Measurements from ENCODE around the gene BCR.

Gene BCR

DNA sequence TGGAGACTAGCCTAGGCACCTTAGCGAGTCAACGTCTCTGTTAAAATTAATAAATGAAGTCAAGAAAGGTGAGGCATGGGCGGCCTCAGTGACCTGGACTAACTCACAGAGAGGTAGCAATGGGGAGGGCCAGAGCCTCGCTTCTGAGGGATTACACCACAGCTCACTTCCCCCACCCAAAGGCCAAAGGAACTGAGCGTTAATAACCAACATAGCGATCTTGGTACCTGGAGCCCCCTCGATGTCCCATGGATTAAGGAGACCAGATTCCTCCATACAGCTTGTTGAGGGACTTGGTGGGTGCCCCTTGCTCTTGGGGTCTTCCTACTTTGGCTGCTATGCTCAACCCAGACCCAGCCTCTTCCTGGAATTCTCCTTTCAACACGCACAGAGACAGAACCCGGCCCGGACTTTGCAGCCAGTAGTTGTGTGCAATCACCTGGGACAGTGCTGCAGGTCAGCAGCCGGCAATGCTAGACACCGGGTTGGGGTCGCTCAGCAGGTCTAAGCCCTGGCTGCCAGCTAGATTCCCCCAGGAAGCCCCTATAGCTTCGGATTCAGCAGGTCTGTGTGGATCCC lies 70.6 kb downstream of the BCR start:
- no peak overlapping the region for H3K4me3 ChIP-seq (ENCODE audit: low read depth, low read length)
- DNase-seq (ENCODE audit: low read depth) = no peak

DNA sequence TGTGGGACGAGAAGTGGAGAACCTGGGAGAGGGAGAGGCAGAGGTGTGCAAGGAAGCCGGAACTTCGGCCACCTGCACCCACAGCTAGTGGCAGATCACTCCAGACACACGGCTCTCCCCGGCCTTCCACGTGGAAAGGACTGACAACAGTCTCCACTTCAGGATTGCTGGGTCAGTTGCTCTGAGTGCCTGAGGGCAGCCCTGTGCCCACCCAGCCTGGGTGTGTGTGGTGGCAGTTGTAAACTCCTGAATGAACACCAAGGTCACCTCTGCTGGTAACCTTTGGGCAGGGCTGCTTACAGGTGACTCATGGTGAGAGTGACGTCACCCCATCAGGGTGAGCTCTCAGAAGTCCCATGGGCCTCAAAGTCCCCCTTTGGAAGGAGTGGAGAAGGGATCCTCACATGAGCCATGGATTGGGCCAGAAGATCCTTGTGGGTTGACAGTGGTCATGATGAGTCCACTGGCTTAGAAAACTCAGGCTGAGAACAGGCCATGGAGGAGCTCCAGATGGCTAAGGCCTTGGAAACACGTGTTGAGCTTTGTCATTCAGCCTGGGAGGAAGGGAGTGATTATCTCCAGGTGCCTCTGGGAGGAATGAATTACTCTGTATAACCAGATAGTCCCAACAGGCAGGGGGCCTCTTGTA lies 71.3 kb downstream of the BCR start:
- no peak for DNase-seq (ENCODE audit: low read depth)
- H3K4me3 ChIP-seq (ENCODE audit: low read depth, low read length) = no peak overlapping the region

DNA sequence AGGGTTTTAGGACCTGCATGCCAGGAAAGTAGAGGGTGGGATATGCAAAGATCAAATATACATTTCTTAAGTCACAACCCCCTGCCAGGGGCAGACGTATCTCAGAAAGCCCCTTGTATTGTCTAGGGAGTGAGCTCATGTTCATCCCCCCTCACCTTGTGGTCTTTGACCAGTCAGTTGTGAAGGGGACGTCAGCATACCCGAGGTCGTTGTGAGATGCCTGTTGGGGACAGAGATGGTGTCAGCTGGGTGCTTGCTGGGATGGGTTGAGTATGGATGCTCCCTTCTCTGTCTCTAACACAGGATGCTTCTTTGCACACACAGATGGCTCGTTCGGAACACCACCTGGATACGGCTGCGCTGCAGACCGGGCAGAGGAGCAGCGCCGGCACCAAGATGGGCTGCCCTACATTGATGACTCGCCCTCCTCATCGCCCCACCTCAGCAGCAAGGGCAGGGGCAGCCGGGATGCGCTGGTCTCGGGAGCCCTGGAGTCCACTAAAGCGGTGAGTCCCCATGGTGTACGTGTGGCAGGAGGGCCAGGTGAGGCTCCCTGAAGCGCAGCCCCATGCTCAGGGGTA lies 73.3 kb downstream of the BCR start:
- no peak for DNase-seq (ENCODE audit: low read depth)
- H3K4me3 ChIP-seq (ENCODE audit: low read depth, low read length) = no peak overlapping the region

DNA sequence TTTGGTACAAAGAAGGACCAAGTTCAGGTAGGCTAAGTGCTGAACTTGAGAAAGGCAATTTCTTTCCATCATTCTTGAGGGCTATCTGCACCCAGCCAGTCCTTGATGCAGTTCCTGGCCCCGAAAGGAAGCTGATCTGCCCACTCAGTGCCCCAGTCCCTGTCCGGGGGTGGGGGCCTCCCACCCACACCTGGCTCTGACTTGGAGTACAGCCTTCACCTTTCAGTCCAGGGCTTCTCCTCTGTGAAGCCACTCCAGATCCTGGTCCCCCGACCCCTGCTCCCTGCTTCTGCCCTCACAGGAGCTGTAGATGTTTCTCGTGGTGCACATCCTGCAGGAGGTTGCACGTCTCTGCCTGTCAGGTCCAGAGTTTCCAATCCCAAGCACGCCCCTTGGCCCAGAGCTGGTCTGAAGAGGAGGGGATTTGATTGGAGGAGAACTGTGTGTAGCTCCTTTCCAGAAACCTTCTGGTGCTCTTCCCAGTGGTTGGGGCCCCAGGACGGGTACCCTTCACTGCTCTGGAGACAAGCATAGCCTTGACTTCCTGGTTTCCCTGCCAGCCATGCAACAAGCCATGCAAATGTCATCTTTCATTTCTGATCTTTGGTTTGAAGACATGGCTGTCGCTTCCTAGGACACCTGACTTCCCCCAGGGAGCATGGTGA lies 75.3 kb downstream of the BCR start:
- DNase-seq (ENCODE audit: low read depth) = no peak
- no peak overlapping the region for H3K4me3 ChIP-seq (ENCODE audit: low read depth, low read length)

DNA sequence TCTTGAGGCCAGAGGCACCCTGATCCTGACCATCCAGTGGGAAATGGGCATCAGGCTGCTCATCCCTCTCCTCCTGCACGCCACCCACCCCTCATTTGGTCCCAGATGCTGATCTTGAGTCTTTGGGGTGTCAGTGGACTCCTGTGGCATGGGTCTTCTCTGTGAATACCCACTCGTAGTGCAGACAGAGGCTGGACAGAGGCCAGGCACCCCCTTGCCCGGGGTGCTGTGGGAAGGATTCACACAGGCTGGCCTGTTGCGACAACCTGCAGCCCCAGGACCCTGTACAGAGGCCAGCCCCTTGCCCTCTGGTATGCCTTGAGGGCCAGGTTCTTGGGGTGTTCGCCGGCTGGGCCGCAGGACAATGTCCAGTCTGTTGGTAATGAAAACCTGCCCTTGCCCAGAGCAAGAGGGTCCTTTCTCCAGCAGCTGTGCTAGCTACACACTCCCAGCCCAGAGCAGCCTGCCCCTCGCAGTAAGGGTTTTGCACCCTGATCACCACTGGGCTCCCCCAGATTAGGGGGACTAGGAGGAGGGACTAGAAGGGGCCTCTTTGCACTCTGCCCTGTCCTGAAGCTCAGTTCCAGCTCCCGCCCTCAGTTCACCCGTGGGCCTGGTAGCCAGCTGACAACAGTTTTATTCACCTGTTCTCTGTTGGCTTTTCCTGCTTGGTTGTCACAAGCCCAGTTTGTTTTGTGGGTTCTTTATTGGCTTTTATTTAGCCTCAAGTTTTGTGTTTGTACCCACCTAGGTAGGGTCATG lies 76.0 kb downstream of the BCR start:
- no peak for DNase-seq (ENCODE audit: low read depth)
- H3K4me3 ChIP-seq (ENCODE audit: low read depth, low read length) = no peak overlapping the region

DNA sequence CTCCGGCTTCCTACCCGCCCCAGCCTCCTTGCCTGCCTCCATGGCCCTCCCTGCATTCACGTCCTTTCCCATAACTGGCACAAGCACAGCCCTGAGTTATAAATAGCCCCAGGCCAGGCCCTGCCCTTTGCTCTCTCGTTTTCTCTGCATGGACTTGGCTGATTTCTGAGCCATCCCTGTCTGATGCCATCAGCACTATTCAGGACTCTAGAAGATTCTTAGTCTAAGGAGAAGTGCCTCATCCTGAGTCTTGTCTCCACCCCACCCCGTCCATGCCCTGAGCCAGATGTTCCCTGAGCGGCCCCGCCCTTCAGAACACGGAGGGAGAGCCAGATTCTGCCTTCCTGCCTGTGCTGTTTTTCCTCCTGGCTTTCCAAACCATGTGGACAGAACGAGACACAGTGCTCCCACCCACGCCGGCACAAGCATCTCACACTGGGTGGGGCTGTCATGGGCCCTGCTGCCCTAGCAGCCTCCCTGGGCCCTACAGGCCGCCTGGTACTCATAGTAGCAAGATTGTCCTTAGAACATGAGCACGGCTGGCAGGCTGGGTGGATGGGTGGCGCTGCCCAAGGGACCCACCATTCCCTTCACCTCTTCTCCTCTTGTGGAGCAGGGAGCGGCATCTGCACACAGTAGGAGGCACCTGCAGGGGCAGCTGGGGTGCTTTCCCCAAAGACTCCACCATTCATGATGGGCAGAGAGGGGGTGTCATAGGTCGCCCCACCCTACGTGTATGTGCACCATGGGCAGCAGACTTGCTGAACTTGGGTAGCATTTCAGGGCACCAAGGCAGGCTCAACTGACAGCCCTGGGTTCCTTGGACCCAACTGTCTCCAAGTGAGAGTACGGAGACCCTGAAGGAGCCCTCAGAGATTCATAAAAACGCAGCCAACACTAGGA lies 76.9 kb downstream of the BCR start:
- DNase-seq (ENCODE audit: low read depth) = no peak
- H3K4me3 ChIP-seq (ENCODE audit: low read depth, low read length) = no peak overlapping the region

DNA sequence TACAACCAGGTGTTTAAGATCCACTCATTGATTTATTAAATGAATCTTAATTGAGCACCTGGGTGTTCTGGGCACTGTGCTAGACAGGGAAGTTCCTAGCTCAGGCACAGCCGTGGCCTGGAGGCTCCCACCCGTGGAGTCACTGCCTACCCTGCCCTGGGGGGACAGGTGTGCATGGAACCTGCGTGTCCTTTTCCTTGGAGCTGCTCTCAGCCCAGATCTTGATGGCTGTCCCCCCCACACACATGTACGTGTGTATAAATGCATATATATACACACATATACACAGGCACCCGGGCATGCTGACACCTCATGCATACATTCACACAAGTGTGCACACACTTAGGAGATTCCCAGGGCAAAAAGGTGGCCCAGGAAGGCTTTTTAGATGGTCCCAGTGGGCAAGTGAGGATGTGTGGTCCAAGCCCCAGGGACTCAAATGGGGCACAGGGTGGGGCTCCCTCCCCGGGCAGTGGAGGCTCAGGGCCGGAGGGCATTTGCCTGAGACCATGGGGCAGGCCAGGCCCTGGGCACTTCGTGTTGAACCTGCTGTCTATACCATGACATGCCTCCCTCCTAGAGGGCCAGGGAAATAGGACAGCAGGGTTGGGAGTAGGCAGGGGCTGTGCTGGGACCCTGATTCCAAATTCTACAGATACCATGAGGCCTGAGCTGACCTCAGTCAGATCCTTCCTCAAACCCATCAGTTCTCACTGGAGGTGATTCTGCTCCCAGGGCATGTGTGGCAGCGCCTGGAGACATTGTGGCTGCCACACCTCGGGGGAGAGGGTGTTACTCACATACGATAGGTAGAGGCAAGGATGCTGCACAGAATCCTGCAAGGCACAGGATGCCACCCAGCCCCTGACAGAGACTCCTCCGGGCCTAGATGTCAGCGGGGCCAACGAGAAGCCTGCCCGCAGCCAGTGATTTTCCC lies 77.8 kb downstream of the BCR start:
- DNase-seq (ENCODE audit: low read depth) = no peak
- H3K4me3 ChIP-seq (ENCODE audit: low read depth, low read length) = no peak overlapping the region

DNA sequence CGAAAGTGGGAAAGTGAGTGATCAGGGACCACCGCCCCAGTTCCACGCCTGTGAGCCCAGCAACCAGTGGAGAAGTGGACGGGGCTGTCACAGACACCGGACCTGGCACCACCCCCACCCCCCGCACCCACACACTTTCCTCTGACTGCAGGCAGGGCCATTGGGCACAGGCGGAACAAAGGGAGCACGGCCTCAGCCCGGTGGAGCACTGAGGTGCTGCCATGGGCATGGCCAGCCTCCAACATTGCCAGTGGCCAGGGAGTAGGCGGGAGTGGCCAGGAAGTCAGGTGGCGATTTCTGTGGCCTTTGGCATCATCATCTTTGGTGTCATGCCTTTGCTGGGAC lies 78.5 kb downstream of the BCR start:
- DNase-seq (ENCODE audit: low read depth) = no peak

DNA sequence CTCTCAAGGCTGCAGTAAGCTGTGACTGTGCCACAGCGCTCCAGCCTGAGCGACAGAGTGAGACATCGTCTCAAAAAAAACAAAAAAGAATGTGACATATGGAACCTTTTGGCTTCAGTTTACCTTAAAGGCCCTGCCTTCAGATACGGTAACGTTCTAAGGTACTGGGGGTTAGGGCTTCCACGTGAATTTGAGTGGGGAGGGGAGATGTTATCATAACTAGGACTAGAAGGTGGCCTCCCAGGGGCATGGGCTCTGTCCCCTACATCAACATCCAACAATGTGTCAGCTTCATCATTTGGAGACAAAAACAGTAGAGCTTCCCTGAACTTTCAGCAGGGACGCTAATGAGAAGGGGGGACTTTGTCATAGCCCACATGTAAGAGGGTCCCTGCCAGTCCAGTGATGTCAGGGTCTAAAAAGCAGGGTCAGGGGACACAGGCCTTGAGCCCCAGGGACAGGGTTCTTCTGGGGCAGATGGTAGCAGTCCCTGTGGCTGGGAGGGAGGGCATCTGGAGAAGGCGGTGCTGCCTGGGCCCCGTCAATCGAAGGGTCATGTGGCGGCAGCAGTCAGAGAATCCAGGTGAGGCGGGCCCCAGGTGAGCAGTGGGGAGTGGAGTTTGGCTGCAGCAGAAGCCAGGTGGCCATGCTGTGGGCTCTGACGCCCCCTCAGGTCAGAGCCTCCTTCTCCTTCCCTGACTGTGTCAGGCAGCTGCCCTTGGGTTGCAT lies 79.8 kb downstream of the BCR start:
- no peak overlapping the region for H3K4me3 ChIP-seq (ENCODE audit: low read depth, low read length)
- DNase-seq (ENCODE audit: low read depth) = no peak

More for the DNA sequence above, 78.5 kb downstream of the BCR start:
- no peak overlapping the region for H3K4me3 ChIP-seq (ENCODE audit: low read depth, low read length)

DNA sequence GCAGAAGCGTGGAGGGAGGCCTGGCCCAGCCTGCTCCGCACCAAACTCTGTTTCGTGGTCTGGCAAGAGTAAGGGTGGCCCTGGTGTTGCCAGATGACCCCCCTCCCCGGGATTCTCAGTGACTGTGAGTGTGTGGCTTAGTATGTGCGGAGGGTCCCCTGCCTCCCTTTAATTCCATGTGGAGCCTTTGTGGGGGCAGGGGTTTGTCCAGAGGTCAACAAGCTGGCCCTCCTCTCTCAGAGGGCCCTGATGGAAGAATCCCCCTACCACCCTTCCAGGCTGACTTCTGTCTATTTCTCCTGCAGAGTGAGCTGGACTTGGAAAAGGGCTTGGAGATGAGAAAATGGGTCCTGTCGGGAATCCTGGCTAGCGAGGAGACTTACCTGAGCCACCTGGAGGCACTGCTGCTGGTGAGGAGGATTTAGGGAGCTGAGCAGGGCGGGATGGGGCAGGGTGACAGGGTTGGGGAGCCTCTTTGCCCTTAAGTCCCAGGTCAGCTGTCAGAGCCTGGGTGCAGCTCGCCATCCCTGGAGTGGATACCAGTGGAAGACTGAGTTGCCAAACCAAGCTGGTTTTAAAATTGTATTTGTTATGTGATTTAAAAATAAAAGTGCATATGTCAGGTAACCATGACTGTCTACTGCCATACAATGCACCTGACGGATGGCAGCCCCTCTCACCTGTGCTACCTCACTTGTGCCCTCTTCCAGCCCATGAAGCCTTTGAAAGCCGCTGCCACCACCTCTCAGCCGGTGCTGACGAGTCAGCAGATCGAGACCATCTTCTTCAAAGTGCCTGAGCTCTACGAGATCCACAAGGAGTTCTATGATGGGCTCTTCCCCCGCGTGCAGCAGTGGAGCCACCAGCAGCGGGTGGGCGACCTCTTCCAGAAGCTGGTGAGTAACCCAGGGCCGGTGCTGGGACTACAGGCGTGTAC lies 80.6 kb downstream of the BCR start:
- no peak for DNase-seq (ENCODE audit: low read depth)

DNA sequence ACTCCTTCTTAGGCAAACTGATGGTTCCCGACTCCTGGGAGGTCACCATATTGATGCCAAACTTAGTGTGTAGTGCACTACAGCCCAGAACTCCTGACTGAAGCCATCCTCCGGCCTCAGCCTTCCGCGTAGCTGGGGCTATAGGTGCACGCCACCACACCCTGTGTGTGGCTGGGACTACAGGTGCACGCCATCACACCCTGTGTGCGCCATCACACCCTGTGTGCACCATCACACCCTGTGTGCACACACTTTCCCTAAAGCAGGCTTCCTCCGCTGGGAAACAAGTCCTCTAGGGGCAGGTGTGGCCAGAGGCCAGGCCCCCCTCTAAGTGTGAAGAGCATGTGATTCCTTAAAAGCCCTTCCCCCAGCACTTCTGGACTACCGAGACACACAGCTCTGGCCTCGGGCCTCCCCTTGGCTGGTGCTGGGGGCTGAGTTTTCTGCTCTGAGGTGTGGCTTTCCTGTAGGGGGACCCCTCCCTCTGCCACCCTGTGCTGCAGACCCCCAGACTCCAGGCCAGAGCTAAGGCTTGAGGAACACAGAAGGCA lies 81.7 kb downstream of the BCR start:
- no peak for DNase-seq (ENCODE audit: low read depth)
- H3K4me3 ChIP-seq (ENCODE audit: low read depth, low read length) = no peak overlapping the region

More for the DNA sequence above, 80.6 kb downstream of the BCR start:
- no peak overlapping the region for H3K4me3 ChIP-seq (ENCODE audit: low read depth, low read length)

DNA sequence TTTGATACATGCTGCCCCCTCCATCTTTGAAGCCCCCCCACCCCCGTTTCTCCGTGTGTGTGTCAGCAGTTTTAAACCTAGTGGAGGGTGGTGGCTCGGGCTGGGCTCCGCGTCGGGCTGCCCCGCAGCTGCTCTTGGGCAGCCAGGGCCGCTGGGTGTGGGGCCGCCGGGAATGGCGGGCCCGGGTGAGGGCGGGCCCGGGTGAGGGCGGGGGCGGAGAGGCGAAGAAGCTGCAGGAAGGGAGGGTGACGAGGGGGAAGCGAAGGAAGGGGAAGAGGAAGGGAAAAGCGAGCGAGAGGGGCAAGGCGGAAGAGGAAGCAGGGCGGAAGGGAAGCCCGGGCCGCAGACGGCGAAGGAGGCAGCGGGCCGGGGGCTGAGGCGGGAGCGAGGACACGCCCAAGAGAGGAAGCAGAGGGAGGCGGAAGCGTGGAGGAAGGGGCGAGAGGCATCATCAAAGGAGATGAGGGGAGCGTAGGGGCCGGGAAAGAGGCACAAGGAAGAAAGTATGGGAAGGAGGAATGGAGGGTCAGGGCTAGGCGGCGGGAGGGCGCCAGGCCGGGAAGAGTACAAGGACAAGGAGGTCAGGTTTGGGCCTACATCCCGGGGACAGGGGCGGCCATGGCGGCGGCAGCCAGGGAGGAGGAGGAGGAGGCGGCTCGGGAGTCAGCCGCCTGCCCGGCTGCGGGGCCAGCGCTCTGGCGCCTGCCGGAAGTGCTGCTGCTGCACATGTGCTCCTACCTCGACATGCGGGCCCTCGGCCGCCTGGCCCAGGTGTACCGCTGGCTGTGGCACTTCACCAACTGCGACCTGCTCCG lies 82.4 kb downstream of the BCR start:
- H3K4me3 ChIP-seq (ENCODE audit: low read depth, low read length) = no peak overlapping the region
- no peak for DNase-seq (ENCODE audit: low read depth)

DNA sequence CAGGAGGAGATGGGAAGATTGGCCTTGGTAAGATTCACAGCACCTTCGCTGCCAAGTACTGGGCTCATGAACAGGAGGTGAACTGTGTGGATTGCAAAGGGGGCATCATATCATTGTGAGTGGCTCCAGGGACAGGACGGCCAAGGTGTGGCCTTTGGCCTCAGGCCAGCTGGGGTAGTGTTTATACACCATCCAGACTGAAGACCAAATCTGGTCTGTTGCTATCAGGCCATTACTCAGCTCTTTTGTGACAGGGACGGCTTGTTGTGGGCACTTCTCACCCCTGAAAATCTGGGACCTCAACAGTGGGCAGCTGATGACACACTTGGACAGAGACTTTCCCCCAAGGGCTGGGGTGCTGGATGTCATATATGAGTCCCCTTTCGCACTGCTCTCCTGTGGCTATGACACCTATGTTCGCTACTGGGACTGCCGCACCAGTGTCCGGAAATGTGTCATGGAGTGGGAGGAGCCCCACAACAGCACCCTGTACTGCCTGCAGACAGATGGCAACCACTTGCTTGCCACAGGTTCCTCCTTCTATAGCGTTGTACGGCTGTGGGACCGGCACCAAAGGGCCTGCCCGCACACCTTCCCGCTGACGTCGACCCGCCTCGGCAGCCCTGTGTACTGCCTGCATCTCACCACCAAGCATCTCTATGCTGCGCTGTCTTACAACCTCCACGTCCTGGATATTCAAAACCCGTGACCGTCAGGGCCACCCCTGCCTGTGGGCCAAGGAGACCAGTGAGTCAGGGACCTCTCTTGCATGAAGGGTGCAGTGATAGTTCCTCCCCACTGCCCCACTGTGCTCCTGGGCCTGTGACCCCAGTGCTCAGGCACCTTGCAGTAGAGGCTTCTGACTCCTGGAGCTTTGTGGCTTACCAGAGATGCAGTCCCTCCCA lies 83.6 kb downstream of the BCR start:
- no peak for DNase-seq (ENCODE audit: low read depth)

DNA sequence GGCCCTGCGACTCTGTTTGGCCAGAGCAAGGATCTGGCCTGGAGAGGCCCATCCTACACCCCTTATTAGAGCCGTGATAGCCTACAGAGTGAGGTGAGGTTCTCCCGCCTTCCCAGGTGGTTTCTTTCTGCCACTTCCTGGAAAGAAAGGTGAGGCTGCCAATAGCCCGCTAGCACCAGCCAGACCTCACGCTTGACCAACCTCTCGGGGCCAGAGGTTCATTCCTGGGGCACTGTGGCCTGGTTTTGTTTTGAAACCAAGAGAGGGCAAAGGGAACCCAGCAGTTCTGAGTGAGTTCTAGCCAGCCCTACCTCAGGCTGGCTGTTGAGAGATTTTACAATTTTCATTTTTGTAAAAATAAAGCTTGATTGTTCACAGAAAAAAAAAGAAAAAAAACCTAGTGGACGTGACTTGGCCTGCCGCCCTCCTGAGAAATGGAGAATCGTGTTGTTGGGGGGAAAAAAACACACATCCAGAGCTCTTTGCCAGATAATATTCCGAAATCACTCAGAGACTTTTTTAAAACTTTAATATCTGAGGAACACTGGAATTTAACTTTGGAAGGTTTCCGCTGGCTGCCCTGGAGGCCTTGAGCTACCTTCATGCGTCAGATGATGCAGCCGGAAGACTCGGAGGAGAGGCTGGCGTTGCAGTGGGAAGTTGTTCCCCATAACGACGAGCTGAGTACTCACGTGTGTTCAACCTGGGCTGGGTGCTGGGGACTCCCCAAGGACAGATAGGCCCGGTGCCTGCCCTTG lies 84.5 kb downstream of the BCR start:
- H3K4me3 ChIP-seq (ENCODE audit: low read depth, low read length) = no peak overlapping the region
- no peak for DNase-seq (ENCODE audit: low read depth)

More for the DNA sequence above, 83.6 kb downstream of the BCR start:
- no peak overlapping the region for H3K4me3 ChIP-seq (ENCODE audit: low read depth, low read length)

All from skeletal muscle cell (primary cell).